ENCODE results near the gene MED12L.
A peak's percentile ranks its signal among the peaks of the same experiment; 100 is the strongest.

Gene MED12L

DNA sequence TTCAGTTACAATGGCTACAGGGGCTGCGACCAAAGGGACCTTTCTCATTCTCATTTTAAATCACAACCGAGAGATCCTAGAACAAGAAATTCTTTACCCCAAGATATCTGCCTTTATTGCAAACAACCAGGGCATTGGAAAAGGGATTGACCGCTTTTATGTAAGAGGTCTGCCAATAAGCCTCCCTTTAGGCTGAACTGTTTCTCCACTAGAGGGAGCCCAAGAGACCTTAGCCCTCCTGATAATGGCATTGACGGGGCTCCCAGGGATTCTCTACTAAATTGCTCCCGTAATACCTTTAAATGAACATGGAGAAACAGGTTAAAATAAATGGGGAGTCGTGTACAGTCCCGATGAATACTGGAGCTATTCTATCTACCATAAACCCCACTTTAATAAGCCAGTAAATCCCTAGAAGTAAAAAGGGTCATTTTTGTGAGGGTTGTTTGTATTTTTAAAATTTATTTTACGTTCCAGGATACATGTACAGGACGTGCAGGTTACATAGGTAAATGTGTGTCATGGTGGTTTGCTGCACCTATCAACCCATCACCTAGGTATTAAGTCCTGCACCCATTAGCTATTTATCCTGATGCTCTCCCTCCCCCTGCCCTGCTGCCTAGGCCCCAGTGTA lies 382.9 kb downstream of the MED12L start:
- TF ChIP-seq, protein P1, sequence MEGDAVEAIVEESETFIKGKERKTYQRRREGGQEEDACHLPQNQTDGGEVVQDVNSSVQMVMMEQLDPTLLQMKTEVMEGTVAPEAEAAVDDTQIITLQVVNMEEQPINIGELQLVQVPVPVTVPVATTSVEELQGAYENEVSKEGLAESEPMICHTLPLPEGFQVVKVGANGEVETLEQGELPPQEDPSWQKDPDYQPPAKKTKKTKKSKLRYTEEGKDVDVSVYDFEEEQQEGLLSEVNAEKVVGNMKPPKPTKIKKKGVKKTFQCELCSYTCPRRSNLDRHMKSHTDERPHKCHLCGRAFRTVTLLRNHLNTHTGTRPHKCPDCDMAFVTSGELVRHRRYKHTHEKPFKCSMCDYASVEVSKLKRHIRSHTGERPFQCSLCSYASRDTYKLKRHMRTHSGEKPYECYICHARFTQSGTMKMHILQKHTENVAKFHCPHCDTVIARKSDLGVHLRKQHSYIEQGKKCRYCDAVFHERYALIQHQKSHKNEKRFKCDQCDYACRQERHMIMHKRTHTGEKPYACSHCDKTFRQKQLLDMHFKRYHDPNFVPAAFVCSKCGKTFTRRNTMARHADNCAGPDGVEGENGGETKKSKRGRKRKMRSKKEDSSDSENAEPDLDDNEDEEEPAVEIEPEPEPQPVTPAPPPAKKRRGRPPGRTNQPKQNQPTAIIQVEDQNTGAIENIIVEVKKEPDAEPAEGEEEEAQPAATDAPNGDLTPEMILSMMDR (IDR thresholded peaks at IDR 0.05; ENCODE audit: borderline replicate concordance, insufficient read depth, low read depth, low read length): peak; percentile 83
- no peak overlapping the region for H3K4me3 ChIP-seq (ENCODE audit: low read depth, low read length)

DNA sequence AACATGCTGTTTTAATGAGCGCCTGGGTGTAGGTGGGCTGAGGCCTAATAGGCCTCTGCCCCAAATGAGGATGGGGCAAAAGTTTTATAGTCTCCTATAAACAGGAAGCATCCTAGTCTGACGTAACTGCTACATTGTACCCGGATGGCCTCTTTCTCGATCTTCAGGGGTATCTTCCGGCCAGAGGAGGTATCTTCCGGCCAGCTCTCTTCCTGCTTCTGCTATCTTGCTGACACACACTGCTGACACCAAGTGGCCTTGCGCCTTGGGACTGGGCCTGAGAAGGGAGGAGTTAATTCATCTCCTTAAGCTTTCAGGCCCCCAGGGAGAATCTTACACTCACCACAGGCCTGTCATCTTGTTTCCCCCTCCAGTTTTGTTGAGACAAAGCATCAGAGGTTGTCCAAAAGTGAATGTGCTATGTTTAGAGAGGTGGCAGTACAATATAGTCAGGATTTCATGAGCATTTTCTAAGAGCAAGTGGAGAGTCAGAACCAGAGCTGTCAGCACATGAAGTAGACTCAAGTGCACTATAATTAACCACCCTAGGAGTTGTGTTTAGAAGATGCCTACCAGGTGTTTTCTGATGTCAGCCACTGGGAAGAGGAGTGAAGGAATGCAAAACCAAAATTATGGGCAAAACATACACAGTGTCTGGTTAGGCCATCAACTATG lies 391.0 kb downstream of the MED12L start:
- TF ChIP-seq, protein P1 (IDR thresholded peaks at IDR 0.05; ENCODE audit: borderline replicate concordance, insufficient read depth, low read depth, low read length): no peak
- H3K4me3 ChIP-seq (ENCODE audit: low read depth, low read length): no peak overlapping the region

DNA sequence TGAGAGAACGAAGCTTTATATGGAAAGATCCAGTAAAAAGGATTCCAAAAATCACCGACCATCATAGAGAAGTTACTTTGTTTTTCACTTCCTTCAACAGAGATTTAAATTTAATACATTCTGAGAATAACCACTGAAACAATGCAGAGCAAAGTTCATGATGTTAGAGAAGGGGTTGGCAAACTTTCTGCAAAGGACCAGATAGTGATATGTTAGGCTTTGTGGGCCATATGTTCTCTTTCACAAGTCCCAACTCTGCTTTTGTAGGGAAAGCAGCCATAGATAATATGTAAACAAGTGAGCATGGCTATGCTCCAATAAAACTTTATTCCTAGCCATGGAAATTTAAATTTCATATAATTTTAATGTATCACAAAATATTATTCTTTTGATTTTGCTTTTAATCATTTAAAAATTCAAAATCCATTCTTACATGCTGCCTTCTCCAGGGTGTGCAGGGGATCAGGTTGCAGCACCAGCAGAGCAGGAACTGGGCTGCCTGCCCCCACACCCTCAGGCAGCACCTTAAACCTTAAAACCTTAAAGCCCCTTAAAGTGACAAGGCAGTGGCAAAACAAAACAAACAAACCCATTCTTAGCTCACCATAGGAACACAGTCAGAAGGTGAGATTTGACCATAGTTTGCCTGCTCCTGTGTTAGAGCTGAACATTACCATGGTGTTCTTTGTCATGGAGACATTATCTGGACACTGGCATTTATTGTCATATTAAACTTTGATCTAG lies 392.3 kb downstream of the MED12L start:
- H3K4me3 ChIP-seq (ENCODE audit: low read depth, low read length): no peak overlapping the region
- TF ChIP-seq, protein P1 (IDR thresholded peaks at IDR 0.05; ENCODE audit: borderline replicate concordance, insufficient read depth, low read depth, low read length): no peak

DNA sequence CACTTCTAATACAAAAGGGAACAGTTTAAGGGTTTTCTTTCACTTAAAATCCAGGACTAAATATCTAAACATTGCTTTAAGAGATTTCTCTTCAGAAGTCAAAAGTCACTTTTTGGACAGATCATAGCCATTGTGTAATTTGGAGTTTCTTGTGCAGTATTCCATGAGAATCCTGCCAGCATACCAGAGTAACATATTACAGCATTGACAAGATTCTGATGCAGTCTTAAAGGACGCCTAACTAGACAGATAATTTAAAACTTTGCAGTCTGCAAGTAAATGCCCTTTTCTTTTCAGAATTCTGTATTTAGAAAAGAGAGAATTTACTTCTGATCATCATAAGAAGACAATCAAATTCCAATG lies 392.9 kb downstream of the MED12L start:
- TF ChIP-seq, protein P1 (IDR thresholded peaks at IDR 0.05; ENCODE audit: borderline replicate concordance, insufficient read depth, low read depth, low read length): no peak
- H3K4me3 ChIP-seq (ENCODE audit: low read depth, low read length): no peak overlapping the region

DNA sequence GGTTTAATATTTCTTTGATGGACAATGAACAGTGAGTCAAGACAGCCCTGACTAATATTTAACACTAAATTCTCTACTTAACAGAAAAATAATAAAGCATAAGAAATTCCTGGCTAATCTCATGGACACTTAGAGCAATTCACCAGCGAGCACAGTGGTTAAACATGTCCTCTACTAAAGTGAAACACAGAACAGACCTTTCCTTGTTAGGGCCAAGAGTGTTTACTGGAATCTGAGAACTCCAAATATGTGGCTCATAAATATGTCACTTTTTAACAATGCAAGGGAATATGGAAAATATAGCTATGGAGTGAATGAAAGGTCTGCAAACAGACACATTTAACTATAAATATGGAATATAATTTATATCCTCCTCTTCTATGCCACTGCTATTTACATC lies 394.0 kb downstream of the MED12L start:
- H3K4me3 ChIP-seq (ENCODE audit: low read depth, low read length): no peak overlapping the region
- TF ChIP-seq, protein P1 (IDR thresholded peaks at IDR 0.05; ENCODE audit: borderline replicate concordance, insufficient read depth, low read depth, low read length): no peak

DNA sequence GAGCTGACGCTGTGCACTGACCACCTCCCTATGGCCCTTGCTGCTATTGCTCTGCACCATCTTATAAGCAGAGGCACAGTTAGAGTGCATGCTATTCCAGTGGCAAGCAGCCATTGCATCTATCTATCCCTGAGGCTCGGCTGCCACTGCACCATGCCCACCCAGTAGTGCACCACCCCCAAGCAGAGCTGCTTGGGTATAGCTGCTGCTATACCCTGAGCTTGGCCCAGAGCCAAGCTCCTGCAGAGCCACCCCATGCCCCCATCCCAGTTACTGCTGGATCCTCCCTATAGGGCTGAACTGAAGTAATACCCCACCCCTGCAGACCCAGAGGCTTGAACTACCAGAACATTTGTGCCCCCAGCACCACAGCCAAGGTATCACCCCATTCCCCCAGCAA lies 395.0 kb downstream of the MED12L start:
- TF ChIP-seq, protein P1 (IDR thresholded peaks at IDR 0.05; ENCODE audit: borderline replicate concordance, insufficient read depth, low read depth, low read length): no peak
- no peak overlapping the region for H3K4me3 ChIP-seq (ENCODE audit: low read depth, low read length)
